Endothelial cell of umbilical vein (primary cell): ENCODE measurements around the gene CACHD1.

Source experiments
- EZH2 ChIP-seq: IDR thresholded peaks from 2 replicates; pipeline ENCODE4 v1.6.1; 2012; ENCODE audit warnings: borderline replicate concordance, low read depth, mild to moderate bottlenecking, moderate library complexity, low read length, inconsistent platforms; ENCODE audit not compliant: severe bottlenecking
- JUN ChIP-seq: IDR thresholded peaks from 2 replicates; pipeline ENCODE4 v1.6.1; 2011; ENCODE audit warnings: borderline replicate concordance, low read depth; ENCODE audit not compliant: insufficient read length, insufficient read depth
- MYC ChIP-seq: IDR thresholded peaks from one replicate; pipeline ENCODE4 v1.6.1; 2011; ENCODE audit warnings: mild to moderate bottlenecking, low read depth, low read length
- POLR2AphosphoS5 ChIP-seq: IDR thresholded peaks from 2 replicates; pipeline ENCODE4 v1.6.1; 2012; ENCODE audit warnings: low read depth, mild to moderate bottlenecking, control low read depth, low read length, moderate library complexity; ENCODE audit not compliant: insufficient read depth
- TF ChIP-seq, protein P1 (sequence below), 2 donors: IDR thresholded peaks; 1 replicate in 1 of 2; 2 replicates in 1 of 2; pipeline ENCODE4 v1.5.1; 2011; ENCODE audit warnings: low read length in 2 of 2, mild to moderate bottlenecking in 2 of 2, moderate library complexity in 2 of 2, control low read depth in 1 of 2, inconsistent platforms in 1 of 2, low read depth in 1 of 2; ENCODE audit not compliant: insufficient read depth in 1 of 2; ENCODE audit errors: extremely low read depth in 1 of 2
- TF ChIP-seq, protein P2 (sequence below): IDR thresholded peaks from 2 replicates; pipeline ENCODE4 v1.6.1; 2011; ENCODE audit not compliant: insufficient read depth, insufficient read length

DNA sequence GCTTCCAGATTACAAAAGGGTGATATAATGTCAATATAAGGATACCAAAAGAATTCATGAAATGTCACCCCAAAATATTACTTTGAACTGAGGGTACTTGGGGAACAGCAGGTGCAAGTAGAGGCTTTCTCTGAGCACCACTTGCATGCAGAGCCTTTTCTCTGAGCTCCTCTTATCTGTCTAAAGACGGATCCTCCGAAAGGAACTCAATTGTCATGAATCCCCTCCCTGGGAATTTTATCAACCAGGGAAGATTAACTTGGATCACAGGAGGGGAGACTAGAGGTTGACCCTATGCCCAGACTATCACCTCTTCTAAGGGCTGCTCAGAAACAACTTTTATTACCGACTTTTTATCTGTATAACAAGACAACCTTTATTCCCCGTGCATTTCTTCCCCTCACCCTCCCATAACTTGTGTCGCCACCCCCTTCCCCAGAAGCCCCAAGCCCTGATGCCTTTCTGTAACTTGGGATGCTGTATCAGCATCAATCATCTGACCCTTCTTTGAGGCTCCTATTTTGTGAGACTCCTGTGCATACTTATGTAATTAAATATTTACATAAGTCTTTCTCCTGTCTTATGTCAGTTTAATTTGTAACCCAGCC lies 94.1 kb downstream of the CACHD1 start:
- TF ChIP-seq JUN (no peak), POLR2AphosphoS5 (no peak), MYC (no peak), EZH2 (no peak)
- TF ChIP-seq, protein P1, sequence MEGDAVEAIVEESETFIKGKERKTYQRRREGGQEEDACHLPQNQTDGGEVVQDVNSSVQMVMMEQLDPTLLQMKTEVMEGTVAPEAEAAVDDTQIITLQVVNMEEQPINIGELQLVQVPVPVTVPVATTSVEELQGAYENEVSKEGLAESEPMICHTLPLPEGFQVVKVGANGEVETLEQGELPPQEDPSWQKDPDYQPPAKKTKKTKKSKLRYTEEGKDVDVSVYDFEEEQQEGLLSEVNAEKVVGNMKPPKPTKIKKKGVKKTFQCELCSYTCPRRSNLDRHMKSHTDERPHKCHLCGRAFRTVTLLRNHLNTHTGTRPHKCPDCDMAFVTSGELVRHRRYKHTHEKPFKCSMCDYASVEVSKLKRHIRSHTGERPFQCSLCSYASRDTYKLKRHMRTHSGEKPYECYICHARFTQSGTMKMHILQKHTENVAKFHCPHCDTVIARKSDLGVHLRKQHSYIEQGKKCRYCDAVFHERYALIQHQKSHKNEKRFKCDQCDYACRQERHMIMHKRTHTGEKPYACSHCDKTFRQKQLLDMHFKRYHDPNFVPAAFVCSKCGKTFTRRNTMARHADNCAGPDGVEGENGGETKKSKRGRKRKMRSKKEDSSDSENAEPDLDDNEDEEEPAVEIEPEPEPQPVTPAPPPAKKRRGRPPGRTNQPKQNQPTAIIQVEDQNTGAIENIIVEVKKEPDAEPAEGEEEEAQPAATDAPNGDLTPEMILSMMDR (IDR thresholded peaks at IDR 0.05; ENCODE audit: extremely low read depth in 1 of 2, insufficient read depth in 1 of 2, low read depth in 1 of 2, low read length in 2 of 2), result no peak
- TF ChIP-seq, protein P2, sequence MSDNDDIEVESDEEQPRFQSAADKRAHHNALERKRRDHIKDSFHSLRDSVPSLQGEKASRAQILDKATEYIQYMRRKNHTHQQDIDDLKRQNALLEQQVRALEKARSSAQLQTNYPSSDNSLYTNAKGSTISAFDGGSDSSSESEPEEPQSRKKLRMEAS, result no peak
